IgD-negative memory B cell (primary cell): ENCODE measurements around the gene KCNMA1. TPM values are rescaled to one million over a fixed set of nuclear protein-coding genes. Genes with fewer than 3 reads are reported as not detected.

Experiments
- H3K27ac Mint-ChIP-seq, 3 donors: one replicate each; pipeline ENCODE4 v1.8.0; 2020 to 2022; ENCODE audit warnings: mild to moderate bottlenecking in 3 of 3, mixed read lengths in 3 of 3, moderate library complexity in 1 of 3
- H3K27me3 Mint-ChIP-seq: one replicate; pipeline ENCODE4 v1.8.0; 2021; ENCODE audit warnings: mixed read lengths
- H3K36me3 Mint-ChIP-seq: one replicate; pipeline ENCODE4 v1.8.0; 2020; ENCODE audit warnings: mild to moderate bottlenecking, mixed read lengths
- H3K4me1 Mint-ChIP-seq, 3 donors: one replicate each; pipeline ENCODE4 v1.8.0; 2020 to 2022; ENCODE audit warnings: mixed read lengths in 3 of 3, mild to moderate bottlenecking in 1 of 3
- H3K4me3 Mint-ChIP-seq, 4 donors: one replicate each; pipeline ENCODE4 v1.8.0; 2020 to 2022; ENCODE audit warnings: mild to moderate bottlenecking in 4 of 4, mixed read lengths in 4 of 4, moderate library complexity in 3 of 4
- H3K9me3 Mint-ChIP-seq, 3 donors: one replicate each; pipeline ENCODE4 v1.8.0; 2020 to 2021; ENCODE audit warnings: mixed read lengths in 3 of 3, mild to moderate bottlenecking in 1 of 3
- polyA plus RNA-seq: library from polyadenylated mRNA; unstranded; fragments of 300-500 nt; fragmentation: Illumina TruSeq; gene quantifications from one replicate; pipeline ENCODE4 v1.2.3, GENCODE V29; 2021

Gene KCNMA1
- polyA plus RNA-seq, 1 donor from 2014 or later: 5.5 TPM

DNA sequence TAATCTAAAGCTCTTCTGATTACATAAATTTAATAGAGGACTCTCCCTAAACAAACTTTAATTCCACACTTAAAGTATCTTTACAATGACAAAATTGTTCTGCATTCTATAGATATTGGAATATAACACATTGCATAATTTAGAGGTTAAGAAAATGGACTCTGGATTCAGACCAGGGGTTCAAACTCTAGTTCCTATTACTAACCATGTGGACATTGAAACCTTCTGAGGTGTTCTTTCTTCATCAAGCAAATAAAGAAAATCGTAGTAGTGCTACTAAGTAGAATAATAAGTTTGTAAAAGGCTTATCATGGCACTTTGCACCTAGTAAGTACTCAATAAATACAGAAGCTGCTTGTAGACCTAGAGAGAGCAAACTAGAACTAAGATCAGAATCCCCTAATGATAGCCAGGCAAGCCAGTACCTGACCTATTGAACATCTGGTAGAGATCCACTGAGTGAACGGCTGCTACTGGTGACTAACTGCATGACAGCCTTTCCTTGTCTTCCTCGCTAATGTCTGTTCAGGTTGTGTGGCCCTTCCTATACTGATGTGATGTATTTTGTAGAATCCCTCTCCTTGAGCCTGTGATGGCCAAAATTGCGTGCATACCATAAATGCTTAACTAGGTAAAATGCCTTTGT, 430.3 kb downstream of the KCNMA1 start:
- no peaks in the 10 kb centered on the region for H3K27me3 Mint-ChIP-seq

DNA sequence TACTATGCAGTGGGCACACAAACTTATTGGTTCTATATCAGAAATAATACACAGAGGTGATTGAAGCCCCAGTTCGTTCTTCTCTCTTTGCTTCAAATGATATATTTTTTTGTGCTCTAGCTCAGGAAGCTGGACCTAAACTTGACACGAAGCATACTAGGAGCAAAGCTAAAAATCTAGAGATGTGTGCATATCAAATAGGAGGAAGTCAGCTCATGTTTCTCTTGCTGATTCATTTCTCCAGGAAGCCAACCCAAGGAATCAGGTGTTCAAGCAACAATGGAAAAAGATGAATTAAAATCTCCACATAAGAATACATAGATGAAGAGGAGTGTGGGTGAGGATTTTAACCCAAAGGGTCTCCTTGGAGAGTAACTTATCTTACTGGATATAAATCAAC, 432.5 kb downstream of the KCNMA1 start:
- Mint-ChIP-seq H3K27ac (no peak overlapping the region), H3K9me3 (peaks cover 2 to 5% (median 4%) of the 10 kb centered on the region in 3 donors), H3K36me3 (peaks cover 5% of the 10 kb centered on the region), H3K4me1 (no peaks in the 10 kb centered on the region), H3K27me3 (no peaks in the 10 kb centered on the region), H3K4me3 (no peak overlapping the region)

More for the DNA sequence above, 430.3 kb downstream of the KCNMA1 start:
- Mint-ChIP-seq H3K27ac (no peak overlapping the region), H3K9me3 (peaks cover 2 to 6% (median 5%) of the 10 kb centered on the region in 3 donors), H3K4me3 (no peak overlapping the region), H3K36me3 (peaks cover 5% of the 10 kb centered on the region), H3K4me1 (peaks cover 0 to 3% (median 0%) of the 10 kb centered on the region in 3 donors)

DNA sequence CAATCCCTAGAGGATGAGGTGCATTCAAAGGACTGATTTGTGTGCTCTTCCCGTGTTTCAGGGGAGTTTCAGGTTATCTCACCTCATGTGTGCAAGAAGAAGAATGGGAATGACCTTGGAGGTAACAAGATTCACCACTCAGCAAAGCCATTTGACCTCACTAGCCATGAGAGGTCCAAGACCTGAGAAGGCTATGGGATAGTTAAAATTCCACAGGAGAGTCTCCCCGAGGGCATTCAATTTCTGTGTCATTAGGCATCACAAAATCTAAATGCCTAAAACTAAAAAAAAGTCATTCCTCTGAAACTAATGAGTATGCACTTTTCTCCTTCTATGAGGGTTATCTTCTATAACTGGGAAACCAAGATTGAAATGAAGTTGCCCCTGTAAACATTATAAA, 433.4 kb downstream of the KCNMA1 start:
- Mint-ChIP-seq H3K4me1 (no peaks in the 10 kb centered on the region), H3K9me3 (peaks cover 2 to 5% (median 4%) of the 10 kb centered on the region in 3 donors), H3K36me3 (peaks cover 5% of the 10 kb centered on the region), H3K4me3 (no peak overlapping the region), H3K27ac (no peak overlapping the region), H3K27me3 (no peaks in the 10 kb centered on the region)

DNA sequence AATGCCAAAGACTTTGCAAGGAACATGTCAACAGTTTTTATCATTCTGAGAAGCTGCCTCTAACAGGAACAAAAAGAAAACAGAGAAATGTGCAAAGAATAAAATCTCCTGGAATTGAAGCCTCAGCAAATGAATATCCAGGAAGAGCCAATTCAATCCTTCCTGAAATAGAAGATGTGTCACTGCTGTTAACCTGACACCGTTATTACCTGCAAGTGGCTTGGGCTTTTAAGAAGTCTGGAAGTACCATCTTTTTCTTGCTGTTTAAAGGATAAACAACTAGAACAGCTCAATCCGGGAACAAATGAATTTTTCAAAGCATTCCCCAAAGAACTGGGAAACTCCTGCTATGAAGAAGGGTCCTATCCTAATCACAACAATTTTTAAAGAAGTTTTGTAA, 434.8 kb downstream of the KCNMA1 start:
- Mint-ChIP-seq H3K9me3 (peaks cover 2 to 5% (median 4%) of the 10 kb centered on the region in 3 donors), H3K36me3 (peaks cover 5% of the 10 kb centered on the region), H3K4me3 (no peak overlapping the region), H3K27ac (no peak overlapping the region), H3K4me1 (peaks cover 0 to under 1% (median 0%) of the 10 kb centered on the region in 3 donors), H3K27me3 (peaks cover 2% of the 10 kb centered on the region)

DNA sequence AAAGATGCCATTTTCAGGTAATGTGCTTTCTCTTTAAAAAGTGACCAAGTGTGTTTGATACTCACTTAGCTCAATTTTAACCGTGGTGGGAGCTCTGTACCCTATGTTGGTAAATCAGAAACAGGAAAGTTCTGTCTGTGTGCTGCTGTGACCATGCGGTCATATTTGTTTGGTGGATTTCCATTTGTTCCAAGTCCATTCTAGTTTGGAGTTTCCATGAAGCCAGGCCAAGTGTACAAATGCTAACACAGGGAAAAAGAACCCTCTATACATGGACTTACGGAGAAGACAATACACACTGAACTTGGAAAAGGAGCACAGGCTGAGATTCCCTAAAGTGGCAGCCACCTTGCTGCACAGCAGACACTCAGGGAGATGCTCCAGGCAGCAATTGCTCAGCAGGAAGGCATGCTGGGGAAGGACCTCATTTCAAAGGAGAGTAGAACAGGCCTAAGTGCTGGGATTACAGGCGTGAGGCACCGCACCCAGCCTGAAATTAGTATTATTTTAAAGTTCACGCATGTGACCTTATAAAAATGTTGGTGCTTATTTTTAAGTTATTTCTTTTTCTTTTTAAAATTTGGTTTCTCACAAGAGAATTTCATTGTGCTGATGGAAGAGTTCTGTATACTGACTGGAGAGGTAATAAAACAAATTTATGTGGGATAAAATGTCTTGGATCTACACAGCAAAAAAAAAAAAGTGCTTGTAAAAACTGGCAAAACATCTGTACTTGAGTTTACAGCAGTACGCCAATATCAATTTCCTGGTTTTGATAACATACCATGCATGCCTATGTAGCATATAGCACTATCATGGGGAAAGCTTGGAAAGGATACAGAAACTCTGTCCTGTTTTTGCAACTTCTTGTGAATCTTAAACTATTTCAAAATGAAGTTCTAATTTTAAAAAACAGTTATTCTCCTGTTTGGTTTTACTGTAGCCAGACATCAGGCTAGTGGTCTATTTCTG, 436.2 kb downstream of the KCNMA1 start:
- no peak overlapping the region for H3K27ac Mint-ChIP-seq
- no peak overlapping the region for H3K4me3 Mint-ChIP-seq

DNA sequence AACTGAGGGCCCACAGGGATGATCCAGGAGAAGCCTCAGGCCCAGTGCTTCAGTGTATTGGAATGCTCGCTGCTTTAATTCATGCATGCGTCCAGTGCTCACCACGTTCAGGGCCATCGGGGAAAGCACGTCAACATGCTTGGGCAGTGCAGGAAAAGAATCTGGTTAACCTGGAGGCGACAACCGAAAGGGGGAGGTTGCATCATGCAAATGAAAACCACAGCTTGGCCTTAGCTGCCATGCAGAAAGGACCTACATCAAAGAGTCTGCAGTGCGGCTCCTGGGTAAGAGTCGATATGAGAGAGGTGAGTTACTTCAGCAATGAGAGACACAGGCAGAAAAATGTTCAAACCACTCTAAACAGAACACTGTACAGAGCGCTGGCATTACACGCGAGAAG, 440.1 kb downstream of the KCNMA1 start:
- H3K36me3 Mint-ChIP-seq: no peaks in the 10 kb centered on the region
- peaks cover 0 to 5% (median 2%) of the 10 kb centered on the region in 3 donors for H3K4me1 Mint-ChIP-seq
- H3K27me3 Mint-ChIP-seq: peaks cover 2% of the 10 kb centered on the region
- H3K9me3 Mint-ChIP-seq: no peaks in the 10 kb centered on the region
- H3K27ac Mint-ChIP-seq: no peak overlapping the region
- H3K4me3 Mint-ChIP-seq: peak overlapping the region in 1 of 4 donors; percentile 40

More for the DNA sequence above, 436.2 kb downstream of the KCNMA1 start:
- peaks cover 0 to 5% (median 4%) of the 10 kb centered on the region in 3 donors for H3K9me3 Mint-ChIP-seq
- H3K27me3 Mint-ChIP-seq: peaks cover 2% of the 10 kb centered on the region
- H3K36me3 Mint-ChIP-seq: peaks cover 5% of the 10 kb centered on the region
- peaks cover 0 to 5% (median 2%) of the 10 kb centered on the region in 3 donors for H3K4me1 Mint-ChIP-seq

DNA sequence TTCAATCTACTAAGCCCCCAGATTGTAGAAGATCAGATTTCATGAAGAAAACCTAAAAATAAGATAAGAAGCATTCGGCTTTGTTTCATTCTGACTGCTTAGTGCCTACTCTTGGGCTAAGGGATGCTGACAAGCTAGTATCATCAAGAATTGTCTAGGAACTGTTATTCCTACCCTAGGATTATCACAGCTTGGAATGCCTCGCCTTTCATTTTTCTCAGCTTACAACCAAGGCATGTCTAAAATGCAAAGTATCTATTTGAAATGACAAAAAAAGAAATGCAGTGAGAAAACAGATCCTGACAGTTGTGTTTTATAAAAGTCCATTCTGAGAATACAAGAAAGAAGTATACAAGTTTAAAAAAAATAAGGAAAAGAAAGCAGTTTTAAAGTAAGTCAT, 441.0 kb downstream of the KCNMA1 start:
- Mint-ChIP-seq H3K27ac (no peak overlapping the region), H3K27me3 (peaks cover 3% of the 10 kb centered on the region), H3K9me3 (no peaks in the 10 kb centered on the region), H3K36me3 (no peaks in the 10 kb centered on the region), H3K4me1 (peaks cover 1 to 5% (median 2%) of the 10 kb centered on the region in 3 donors), H3K4me3 (no peak overlapping the region)

DNA sequence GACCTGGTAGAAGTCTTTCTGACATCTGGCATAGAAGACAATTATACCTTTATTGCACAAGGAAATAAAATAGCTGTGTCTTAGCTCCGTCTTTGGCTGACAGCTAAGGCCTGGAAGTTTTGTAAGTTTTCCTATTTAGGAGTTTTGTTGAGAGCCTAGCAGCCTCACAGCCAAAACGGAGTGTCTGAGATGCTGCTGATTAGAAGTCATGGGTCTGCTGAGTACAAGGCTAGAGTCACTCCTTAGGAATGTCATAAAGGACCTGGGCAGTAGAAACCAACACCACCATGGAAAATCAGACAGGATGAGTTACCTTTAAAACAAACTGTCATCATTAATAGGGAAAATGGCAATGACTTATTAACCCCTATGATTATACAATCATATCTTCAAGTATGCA, 442.5 kb downstream of the KCNMA1 start:
- no peaks in the 10 kb centered on the region for H3K9me3 Mint-ChIP-seq
- H3K36me3 Mint-ChIP-seq: no peaks in the 10 kb centered on the region

DNA sequence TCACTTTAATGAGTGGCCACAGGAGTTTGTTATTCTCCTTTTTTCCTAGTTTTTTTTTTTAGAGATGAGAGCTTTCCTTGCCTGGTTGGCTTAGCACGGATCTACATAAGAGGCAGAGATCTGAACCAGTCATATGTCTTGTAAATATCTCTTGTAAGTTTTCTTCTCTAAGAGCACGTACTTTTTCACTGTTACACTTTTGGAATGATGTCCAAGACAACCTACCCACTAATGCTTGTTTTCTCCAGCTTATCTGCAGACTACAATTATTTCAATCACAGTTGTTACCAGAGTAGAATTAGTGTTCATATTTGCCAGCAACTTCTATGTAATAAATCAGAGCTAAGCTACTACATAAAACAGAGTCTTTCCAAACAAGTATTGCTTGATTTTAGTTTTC, 444.6 kb downstream of the KCNMA1 start:
- Mint-ChIP-seq H3K27me3 (peaks cover 3% of the 10 kb centered on the region), H3K36me3 (no peaks in the 10 kb centered on the region), H3K4me1 (peaks cover 1 to 5% (median 2%) of the 10 kb centered on the region in 3 donors), H3K4me3 (no peak overlapping the region), H3K27ac (no peak overlapping the region), H3K9me3 (no peaks in the 10 kb centered on the region)

More for the DNA sequence above, 442.5 kb downstream of the KCNMA1 start:
- Mint-ChIP-seq H3K27ac (no peak overlapping the region), H3K4me1 (peaks cover 1 to 5% (median 2%) of the 10 kb centered on the region in 3 donors), H3K4me3 (no peak overlapping the region), H3K27me3 (peaks cover 5% of the 10 kb centered on the region)

DNA sequence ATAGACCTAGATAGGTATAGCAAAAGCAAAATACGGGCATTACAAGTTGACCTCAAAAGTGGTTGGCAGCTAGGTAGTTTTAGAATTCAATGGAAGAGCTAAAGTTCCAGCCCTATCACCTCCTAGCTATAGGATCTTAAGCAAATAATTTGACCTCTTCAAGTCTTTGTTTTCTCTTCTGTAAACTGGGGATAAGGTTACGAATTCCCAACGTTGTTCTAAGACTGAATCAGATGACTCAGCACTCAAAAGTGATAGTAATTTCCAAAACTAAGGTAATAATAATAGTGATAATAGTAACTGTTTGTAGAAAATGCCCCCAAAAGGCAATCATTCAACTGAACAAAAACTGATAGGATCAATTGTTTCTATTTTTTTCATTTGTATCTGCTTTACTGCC, 445.2 kb downstream of the KCNMA1 start:
- H3K27ac Mint-ChIP-seq: no peak overlapping the region
- H3K27me3 Mint-ChIP-seq: peaks cover 3% of the 10 kb centered on the region
- no peaks in the 10 kb centered on the region for H3K36me3 Mint-ChIP-seq
- H3K4me3 Mint-ChIP-seq: no peak overlapping the region
- H3K4me1 Mint-ChIP-seq: peaks cover 0 to 1% (median 0%) of the 10 kb centered on the region in 3 donors
- no peaks in the 10 kb centered on the region for H3K9me3 Mint-ChIP-seq

DNA sequence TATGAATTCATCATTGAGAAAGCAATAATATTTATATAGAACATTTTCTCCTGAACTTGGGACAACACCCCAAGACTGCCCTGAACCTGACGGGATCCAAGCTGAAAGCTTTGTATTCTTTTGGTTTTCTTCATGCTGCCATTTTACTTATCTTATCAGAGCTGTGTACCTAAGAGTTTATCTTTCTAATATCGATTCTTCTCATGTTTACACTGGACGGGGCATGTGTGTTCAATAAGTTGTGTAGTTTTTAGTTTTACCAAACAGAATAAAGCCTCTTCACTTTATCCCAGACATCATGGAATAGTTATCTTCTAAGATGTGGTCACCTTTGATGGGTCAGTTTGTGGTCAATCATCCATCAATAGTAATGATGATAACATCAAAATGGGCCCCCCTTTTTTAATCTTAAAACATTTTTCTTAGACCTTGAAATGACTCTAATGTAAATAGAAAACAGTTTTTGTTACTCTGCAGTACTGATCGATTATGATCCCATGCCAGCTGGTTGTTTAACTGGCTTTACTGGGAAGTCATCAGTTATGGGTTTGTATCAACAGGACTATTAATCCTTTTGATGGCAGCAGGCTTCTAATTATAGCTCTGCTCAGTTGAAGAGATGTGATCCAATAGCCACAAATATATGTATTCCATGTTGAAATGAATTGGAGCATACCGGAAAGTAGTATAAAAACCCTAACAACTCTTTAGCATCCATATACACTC, 446.1 kb downstream of the KCNMA1 start:
- H3K4me1 Mint-ChIP-seq: peaks cover 0 to 1% (median 0%) of the 10 kb centered on the region in 3 donors
- H3K27me3 Mint-ChIP-seq: peaks cover 3% of the 10 kb centered on the region
- no peak overlapping the region for H3K27ac Mint-ChIP-seq
- H3K4me3 Mint-ChIP-seq: no peak overlapping the region
- no peaks in the 10 kb centered on the region for H3K36me3 Mint-ChIP-seq
- H3K9me3 Mint-ChIP-seq: no peaks in the 10 kb centered on the region

DNA sequence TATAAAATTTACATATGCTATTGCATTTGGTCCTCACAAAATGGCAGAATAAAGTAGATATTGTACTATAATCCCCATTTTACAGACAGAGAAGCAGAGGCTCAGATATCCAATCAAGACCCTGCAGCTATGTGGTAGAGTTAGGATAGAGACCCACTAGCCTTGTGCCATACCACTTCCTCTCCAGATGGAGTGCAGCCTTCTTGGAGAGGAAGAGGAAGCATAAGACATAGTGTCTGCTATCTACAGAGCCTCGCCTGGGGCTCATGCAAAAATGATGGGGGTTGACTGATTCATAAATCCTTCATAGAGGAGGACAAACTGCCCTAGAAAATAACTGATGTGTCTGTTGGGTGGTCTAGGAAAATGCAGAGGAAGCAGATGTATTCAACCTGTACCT, 447.3 kb downstream of the KCNMA1 start:
- no peaks in the 10 kb centered on the region for H3K9me3 Mint-ChIP-seq
- no peaks in the 10 kb centered on the region for H3K36me3 Mint-ChIP-seq
- no peak overlapping the region for H3K27ac Mint-ChIP-seq
- peaks cover 3% of the 10 kb centered on the region for H3K27me3 Mint-ChIP-seq
- peaks cover 0 to 1% (median 0%) of the 10 kb centered on the region in 3 donors for H3K4me1 Mint-ChIP-seq
- no peak overlapping the region for H3K4me3 Mint-ChIP-seq

DNA sequence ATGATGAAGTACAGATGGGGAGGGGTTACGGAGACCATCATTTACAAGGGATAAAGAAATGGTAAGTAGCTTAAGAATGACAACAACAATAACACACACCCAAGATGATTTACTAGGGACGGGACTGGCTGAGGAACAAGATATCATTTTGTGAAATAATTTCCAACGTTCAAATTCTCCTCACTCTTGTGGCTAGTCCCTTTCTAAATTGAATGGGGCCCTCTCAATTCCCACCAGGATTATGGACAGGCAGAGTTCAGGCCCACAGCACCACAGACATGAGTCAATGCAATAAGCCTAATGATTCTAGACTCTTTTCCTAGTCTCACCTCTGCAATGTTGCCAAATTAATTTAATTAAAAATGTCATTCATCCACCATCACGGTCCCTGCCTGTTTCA, 448.1 kb downstream of the KCNMA1 start:
- H3K27me3 Mint-ChIP-seq: peaks cover 3% of the 10 kb centered on the region
- H3K27ac Mint-ChIP-seq: no peak overlapping the region
- no peaks in the 10 kb centered on the region for H3K9me3 Mint-ChIP-seq
- H3K36me3 Mint-ChIP-seq: no peaks in the 10 kb centered on the region
- peaks cover 0 to 1% (median 0%) of the 10 kb centered on the region in 3 donors for H3K4me1 Mint-ChIP-seq
- H3K4me3 Mint-ChIP-seq: no peak overlapping the region

DNA sequence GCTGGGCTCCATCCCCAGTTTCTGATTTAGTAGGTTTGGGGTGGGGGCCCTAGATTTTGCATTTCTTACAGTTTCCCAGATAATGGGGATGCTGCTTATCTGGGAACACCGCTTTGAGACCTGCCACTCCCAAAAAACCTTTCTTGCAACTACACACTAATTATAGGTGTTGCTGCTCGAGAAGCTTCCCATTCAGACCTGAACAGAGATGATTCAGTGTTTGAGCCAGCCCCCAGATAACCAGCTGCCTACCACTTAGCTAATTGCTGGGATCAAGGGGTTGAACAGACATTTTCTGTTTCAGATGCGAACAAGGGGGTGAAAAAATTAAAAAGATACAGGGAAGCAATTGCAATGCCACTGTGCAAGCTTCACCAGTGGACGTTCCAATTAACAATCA, 448.5 kb downstream of the KCNMA1 start:
- Mint-ChIP-seq H3K36me3 (no peaks in the 10 kb centered on the region), H3K4me1 (peaks cover 0 to 1% (median 0%) of the 10 kb centered on the region in 3 donors), H3K27me3 (peaks cover 3% of the 10 kb centered on the region), H3K9me3 (no peaks in the 10 kb centered on the region), H3K4me3 (no peak overlapping the region), H3K27ac (no peak overlapping the region)

DNA sequence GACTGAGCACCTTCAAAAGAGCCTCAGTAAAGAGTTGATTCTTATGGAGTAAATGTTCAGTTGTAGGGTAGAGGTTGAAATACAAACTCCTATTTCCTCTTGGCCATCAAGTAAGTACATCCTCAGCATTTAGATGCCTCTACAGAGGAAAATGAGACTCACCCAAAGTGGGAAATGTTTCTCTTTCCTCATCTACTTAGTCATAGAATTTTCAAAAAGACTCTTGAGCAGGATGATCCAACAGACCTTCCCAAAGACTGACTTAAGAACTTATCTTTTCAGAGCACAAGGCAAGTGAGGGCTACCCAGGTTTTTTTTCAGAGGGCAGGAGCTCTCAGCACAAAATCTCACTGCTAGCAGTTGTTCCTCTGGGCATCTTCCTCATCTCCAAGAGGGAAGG, 449.1 kb downstream of the KCNMA1 start:
- no peaks in the 10 kb centered on the region for H3K36me3 Mint-ChIP-seq
- no peak overlapping the region for H3K4me3 Mint-ChIP-seq
- peaks cover 3% of the 10 kb centered on the region for H3K27me3 Mint-ChIP-seq
- H3K27ac Mint-ChIP-seq: no peak overlapping the region
- peaks cover 0 to 1% (median 0%) of the 10 kb centered on the region in 3 donors for H3K4me1 Mint-ChIP-seq
- H3K9me3 Mint-ChIP-seq: no peaks in the 10 kb centered on the region
